T-helper 2 cell treated with Interferon-gamma antibody and Interleukin-4, amounts not matched to agents 100 ng/mL and 5 ng/mL, for 36 hours (primary cell): ENCODE results near the gene CNNM2. TPM values are rescaled to one million over a fixed set of nuclear protein-coding genes. Genes with fewer than 3 reads are reported as not detected.
"Not testable (repeated sequence)": the region's sequence is repeated elsewhere in the genome, so short reads cannot be mapped to it uniquely, and the experiment has no call there.

Source experiments
- intact Hi-C: fragments of 100-400 bp; cut with micrococcal nuclease; formaldehyde crosslinking; loops from one replicate; pipeline ENCODE4 v1.15.1; 2023
- total RNA-seq: library from RNA; stranded (reverse); gene quantifications from 2 replicates; pipeline ENCODE4 v1.2.3, GENCODE V29; 2022

CNNM2 gene
- total RNA-seq, 1 donor from 2014 or later: 6.8 TPM

DNA sequence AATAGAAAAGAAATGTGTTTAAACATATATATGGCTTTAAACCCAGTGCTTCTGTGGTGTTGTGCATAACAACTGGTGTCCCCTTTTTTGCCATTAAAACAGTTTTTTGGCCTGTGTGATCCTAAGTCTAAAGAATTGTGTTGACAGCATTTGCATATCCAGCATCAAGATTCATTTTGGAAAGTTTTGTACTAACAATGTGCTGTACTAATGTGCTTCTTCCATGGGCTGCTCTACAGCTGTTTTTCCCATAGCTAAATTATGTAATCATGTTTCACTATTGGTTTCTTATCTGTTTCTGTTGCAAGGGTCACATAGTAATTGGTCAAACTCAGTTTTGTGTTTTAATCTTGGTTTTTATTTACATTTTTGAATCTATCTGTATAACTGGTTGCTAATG lies 5.5 kb downstream of the CNNM2 start:
- intact Hi-C loops: no loop called here

- intact Hi-C loops: no loop called here
Measured at GRCh38 chr10:102926842-102927241, 8.7 kb downstream of the CNNM2 start.

- intact Hi-C loops: no loop called here
Measured at GRCh38 chr10:102927311-102928010, 9.4 kb downstream of the CNNM2 start.

- intact Hi-C loops: not testable (repeated sequence)
Measured at GRCh38 chr10:102928442-102928841, 10.3 kb downstream of the CNNM2 start.

- intact Hi-C loops: no loop called here
Measured at GRCh38 chr10:102930720-102931119, 12.6 kb downstream of the CNNM2 start.

DNA sequence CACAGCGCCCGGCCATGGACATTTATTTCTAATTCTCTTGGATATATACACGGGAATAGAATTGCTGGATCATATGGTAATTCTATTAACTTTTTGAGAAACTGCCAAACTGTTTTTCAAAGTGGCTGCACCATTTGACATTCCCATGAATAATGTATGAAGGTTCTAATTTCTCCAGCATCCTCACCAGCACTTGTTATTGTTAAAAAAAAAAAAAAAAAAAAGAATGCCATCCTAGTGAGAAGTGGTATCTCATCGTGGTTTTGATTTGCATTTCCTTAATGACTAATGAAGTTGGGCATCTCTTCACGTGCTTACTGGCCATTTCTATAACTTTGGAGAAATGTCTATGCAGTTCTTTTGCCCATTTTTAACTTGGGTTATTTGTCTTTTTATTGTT lies 13.5 kb downstream of the CNNM2 start:
- intact Hi-C loops: no loop called here

DNA sequence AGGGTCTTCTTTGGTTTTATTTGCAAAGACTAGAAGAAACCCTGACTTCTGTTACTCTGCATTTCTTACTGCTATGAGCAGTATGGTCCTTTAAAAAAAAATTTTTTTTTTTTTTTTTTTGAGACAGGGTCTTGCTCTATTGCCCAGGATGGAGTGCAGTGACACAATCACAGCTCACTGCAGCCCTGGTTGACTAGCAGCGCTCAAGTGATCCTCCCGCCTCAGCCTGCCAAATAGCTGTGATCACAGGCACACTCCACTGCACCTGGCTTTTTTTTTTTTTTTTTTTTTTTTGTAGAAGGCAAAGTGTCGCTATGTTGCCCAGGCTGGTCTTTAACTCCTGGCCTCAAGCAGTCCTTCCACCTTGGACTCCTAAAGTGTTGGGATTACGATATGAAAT lies 17.4 kb downstream of the CNNM2 start:
- intact Hi-C loops: no loop called here

GRCh38 chr10:102935939-102936605 lies 18.0 kb downstream of the CNNM2 start:
- intact Hi-C loops: no loop called here

GRCh38 chr10:102941401-102941800 lies 23.3 kb downstream of the CNNM2 start:
- intact Hi-C loops: no loop called here

DNA sequence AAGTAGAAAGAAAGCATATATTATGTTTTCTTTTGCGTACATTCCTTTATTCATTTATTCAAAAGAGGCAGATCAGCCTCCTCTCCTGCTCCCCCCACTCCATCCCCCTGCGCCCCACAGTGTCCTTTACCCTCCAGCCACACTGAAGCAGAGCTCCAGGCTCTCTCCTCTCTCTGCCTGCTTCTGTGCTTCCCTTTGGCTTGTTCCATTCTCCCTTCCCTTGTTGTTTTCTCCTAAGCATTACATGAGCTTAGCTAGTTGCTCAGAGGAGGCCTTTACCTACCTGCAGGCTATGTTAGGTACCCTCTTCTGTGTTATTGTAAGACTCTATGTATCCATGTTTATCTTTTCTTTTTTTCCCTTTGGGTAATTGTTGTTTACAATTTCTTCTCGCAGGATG lies 27.4 kb downstream of the CNNM2 start:
- intact Hi-C loops: no loop called here

GRCh38 chr10:102945962-102946361 lies 27.9 kb downstream of the CNNM2 start:
- intact Hi-C loops: no loop called here

- intact Hi-C loops: no loop called here
Measured at GRCh38 chr10:102946992-102947391, 28.9 kb downstream of the CNNM2 start.

- intact Hi-C loops: no loop called here
Measured at GRCh38 chr10:102948176-102948575, 30.1 kb downstream of the CNNM2 start.

DNA sequence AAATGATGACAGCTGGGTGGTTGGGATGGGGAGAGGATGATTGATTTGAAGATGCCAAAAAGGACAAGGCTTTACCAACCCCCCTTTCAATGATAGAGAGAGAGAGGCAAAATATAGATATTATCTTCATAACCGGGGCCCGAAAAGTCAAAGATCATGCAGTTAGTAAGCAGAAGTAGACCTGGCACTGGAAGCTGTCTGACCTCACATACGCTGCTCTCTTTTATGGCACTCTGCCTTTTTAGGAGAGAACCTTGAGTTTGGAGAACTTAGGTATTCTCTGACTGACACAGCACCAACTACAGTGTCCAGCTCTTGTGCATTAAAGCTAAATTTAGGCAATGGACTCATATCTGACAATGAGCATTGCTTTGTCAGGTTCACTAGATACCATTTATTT lies 30.7 kb downstream of the CNNM2 start:
- intact Hi-C loops: no loop called here

- intact Hi-C loops: no loop called here
Measured at GRCh38 chr10:102949916-102950315, 31.8 kb downstream of the CNNM2 start.

DNA sequence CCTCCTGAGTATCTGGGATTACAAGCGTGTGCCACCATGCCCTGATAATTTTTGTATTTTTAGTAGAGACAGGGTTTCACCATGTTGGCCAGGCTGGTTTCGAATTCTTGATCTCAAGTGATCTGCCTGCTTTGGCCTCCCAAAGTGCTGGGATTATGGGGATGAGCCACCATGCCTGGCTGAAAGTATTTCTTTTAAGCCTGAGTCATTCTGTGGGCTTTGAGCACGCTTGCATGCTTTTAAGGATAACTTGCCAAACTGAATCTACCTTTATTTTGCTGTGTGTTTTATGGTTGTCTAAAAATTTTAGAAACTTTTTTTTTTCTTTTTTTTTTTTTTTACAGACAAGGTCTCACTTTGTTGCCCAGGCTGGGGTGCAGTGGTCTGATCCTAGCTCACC lies 33.2 kb downstream of the CNNM2 start:
- intact Hi-C loops: no loop called here

DNA sequence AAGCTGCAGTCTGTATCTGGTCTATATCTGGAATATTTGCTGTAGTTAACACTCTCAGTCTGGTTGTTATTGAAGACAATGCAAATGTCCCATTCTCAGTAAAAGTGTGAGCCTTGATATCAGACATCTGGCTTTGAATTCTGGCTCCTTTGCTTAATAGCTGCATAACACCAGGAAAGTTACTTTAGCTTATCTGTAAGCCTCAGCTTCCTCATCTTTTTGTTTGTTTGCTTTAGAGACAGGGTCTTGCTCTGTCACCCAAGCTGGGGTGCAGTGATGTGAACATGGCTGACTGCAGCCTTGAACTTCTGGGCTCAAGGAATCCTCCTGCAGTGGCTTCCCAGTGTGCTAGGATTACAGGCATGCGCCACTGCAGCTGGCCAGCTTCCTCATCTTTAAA lies 41.3 kb downstream of the CNNM2 start:
- intact Hi-C loops: no loop called here

- intact Hi-C loops: no loop called here
Measured at GRCh38 chr10:102960157-102960556, 42.1 kb downstream of the CNNM2 start.

DNA sequence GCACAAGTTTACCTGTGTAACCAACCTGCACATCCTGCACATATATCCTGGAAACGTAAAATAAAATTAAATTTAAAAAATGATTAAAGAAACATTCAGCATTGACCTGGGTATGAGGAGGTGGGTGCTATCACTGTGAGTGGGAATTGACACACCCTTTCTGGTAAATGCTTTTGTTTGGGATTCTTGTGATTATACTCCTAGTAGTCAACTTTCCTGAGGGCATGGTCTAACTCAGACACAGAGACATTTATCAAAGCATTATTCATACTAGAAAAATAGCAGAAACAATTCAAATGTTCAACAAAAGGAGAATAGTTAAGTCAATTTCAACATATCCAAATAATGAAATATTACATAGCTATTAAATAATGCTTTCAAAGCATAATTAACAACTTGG lies 44.2 kb downstream of the CNNM2 start:
- intact Hi-C loops: no loop called here

DNA sequence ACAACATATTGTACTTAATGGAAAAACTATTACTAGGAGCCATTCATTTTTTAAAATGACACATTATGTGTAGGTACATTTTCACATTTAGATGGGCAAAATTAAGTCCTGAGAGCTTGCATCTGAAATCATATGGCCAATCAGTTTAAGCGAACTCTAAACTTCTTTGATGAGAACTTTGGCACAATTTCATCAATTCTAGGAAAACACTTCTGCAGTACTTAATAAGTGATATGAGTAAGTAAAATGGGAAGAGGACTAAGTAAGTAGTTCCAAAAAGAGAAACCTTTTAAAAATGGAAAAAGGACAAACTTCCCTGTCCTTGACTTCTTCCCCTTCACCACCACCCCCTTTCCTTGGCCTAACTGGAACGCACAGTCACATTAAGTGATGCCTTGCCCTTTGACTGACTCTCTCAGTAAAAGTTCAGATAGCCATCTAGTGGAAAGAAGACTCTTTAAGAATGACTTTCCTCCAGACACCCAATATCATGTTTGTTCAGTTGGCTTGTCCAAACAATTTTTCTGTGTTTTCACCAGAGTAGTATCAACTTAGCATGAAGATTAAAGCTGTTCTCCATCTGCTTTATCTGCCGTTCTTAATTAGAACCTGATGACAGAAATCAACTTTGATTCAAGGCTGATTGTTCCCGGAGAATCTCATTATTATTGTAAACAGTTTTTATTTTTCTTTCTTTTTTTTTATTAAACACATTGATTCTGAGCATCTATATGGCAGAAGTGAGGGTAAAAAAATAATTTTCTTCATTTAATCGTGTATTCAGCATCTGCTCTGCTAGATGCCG lies 45.1 kb downstream of the CNNM2 start:
- intact Hi-C loops: no loop called here

GRCh38 chr10:102963756-102964025 lies 45.6 kb downstream of the CNNM2 start:
- intact Hi-C loops: no loop called here

GRCh38 chr10:102964064-102964463 lies 46.0 kb downstream of the CNNM2 start:
- intact Hi-C loops: not testable (repeated sequence)

DNA sequence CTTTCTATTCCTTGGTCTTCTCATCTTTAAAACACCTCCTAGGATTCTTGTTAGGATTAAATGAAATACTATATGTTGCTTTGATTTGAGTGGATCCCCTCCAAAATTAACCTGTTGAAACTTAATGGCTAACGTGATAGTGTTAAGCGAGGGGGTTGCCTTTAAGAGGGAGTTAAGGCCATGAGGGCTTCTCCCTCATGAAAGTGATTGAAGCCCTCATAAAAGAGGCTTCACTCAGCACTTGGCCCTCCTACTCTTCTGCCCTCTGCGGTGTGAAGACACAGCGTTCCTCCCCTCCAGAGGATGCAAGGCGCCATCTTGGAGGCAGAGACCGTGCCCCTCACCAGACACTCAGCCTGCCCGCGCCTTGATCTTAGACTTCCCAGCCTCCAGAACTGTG lies 46.6 kb downstream of the CNNM2 start:
- intact Hi-C loops: no loop called here
